Mammary epithelial cell (primary cell): ENCODE results near the gene IL20.

ENCODE experiments used
- EZH2 ChIP-seq: IDR thresholded peaks from 2 replicates; pipeline ENCODE4 v1.6.1; 2012; ENCODE audit warnings: low read length, inconsistent platforms, borderline replicate concordance
- TF ChIP-seq, protein P1 (sequence below), 2 donors: IDR thresholded peaks in 1 of 2; conservative IDR thresholded peaks in 1 of 2; 2 replicates each; pipeline ENCODE4 v1.5.1; 2011 to 2012; ENCODE audit warnings: inconsistent platforms in 2 of 2, low read length in 2 of 2, mild to moderate bottlenecking in 2 of 2, control low read depth in 1 of 2, low read depth in 1 of 2; ENCODE audit not compliant: insufficient read depth in 1 of 2; ENCODE audit errors: extremely low read depth in 1 of 2

DNA sequence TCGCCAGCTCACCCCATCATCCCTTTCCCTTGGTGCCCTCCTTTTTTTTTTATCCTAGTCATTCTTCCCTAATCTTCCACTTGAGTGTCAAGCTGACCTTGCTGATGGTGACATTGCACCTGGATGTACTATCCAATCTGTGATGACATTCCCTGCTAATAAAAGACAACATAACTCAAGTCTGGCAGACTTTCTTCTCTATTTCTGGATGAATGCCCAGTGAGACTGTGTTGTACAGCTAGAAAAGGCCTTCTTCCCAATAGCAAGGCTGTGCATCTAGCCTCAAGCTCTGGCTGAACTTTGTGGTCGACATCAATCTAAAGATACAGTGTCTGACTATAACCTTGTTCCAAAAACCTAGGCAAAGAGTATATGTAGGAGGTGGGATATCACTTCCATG, 38.3 kb downstream of the IL20 start:
- TF ChIP-seq, protein P1, sequence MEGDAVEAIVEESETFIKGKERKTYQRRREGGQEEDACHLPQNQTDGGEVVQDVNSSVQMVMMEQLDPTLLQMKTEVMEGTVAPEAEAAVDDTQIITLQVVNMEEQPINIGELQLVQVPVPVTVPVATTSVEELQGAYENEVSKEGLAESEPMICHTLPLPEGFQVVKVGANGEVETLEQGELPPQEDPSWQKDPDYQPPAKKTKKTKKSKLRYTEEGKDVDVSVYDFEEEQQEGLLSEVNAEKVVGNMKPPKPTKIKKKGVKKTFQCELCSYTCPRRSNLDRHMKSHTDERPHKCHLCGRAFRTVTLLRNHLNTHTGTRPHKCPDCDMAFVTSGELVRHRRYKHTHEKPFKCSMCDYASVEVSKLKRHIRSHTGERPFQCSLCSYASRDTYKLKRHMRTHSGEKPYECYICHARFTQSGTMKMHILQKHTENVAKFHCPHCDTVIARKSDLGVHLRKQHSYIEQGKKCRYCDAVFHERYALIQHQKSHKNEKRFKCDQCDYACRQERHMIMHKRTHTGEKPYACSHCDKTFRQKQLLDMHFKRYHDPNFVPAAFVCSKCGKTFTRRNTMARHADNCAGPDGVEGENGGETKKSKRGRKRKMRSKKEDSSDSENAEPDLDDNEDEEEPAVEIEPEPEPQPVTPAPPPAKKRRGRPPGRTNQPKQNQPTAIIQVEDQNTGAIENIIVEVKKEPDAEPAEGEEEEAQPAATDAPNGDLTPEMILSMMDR (conservative IDR thresholded peaks at IDR 0.05 in 1 of 2, IDR thresholded peaks at IDR 0.05 in 1 of 2; ENCODE audit: extremely low read depth in 1 of 2, insufficient read depth in 1 of 2, low read depth in 1 of 2, low read length in 2 of 2): no peak
- TF ChIP-seq EZH2: no peak
